ENCODE results near the gene RPAIN.
"Not testable (repeated sequence)": the region's sequence is repeated elsewhere in the genome, so short reads cannot be mapped to it uniquely, and the experiment has no call there.

The RPAIN gene

DNA sequence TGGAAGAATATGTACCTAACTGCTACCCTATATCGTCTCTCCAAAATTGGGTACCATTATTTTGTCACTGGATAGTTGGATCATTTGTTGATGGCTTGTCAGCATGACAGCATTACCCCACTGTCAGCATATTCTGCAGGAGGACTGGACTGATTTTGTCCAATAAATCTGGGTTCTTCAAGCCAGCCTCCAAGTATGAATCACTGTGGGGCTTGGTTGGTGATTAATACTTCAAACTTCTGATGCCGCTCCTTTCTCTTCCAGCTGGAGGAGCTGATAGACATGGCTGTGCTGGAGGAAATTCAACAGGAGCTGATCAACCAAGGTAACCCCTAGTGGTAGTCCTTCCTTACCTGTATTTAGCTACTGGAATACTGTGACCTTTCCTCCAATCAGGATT, 2.5 kb downstream of the RPAIN start:
- TF ChIP-seq, protein P1, sequence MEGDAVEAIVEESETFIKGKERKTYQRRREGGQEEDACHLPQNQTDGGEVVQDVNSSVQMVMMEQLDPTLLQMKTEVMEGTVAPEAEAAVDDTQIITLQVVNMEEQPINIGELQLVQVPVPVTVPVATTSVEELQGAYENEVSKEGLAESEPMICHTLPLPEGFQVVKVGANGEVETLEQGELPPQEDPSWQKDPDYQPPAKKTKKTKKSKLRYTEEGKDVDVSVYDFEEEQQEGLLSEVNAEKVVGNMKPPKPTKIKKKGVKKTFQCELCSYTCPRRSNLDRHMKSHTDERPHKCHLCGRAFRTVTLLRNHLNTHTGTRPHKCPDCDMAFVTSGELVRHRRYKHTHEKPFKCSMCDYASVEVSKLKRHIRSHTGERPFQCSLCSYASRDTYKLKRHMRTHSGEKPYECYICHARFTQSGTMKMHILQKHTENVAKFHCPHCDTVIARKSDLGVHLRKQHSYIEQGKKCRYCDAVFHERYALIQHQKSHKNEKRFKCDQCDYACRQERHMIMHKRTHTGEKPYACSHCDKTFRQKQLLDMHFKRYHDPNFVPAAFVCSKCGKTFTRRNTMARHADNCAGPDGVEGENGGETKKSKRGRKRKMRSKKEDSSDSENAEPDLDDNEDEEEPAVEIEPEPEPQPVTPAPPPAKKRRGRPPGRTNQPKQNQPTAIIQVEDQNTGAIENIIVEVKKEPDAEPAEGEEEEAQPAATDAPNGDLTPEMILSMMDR (IDR thresholded peaks at IDR 0.05; ENCODE audit: control extremely low read depth, extremely low read depth, low read depth, missing control alignments) = no peak
- no peak for DNase-seq (ENCODE audit: extremely low spot score)
- ChIA-PET POLR2A (no interaction called here), CTCF (interaction anchor here (1.0 to 3.8 kb wide), 3 partner anchors 11 to 210 kb away, joined by 3 to 28 read pairs (median 3); partner anchors contain the start of gene C1QBP)

DNA sequence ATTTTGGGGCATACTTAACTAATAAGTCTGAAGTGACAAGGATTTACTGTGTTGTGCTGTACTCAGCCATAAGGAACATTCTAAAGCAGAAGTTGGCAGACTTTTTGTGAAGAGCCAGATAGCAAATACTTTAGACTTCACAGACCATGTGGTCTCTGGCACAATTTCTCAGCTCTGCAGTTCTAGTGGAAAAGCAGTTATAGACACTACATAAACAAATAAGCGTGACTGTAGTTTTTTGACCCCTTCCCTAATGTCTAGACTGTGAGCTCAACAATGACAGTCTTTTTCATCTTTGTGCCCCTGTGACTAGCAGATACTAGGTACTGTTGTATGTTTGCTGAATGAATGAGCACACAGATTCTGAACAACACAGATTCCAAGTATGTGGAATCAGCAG, 4.9 kb downstream of the RPAIN start:
- no peak for DNase-seq (ENCODE audit: extremely low spot score)
- POLR2A ChIA-PET = no interaction called here
- CTCF ChIA-PET = interaction anchor here (1.5 to 3.8 kb wide), 2 partner anchors 12 to 14 kb away, joined by 3 to 28 read pairs; partner anchors contain the start of gene C1QBP
- TF ChIP-seq, protein P1 (IDR thresholded peaks at IDR 0.05; ENCODE audit: control extremely low read depth, extremely low read depth, low read depth, missing control alignments) = no peak

DNA sequence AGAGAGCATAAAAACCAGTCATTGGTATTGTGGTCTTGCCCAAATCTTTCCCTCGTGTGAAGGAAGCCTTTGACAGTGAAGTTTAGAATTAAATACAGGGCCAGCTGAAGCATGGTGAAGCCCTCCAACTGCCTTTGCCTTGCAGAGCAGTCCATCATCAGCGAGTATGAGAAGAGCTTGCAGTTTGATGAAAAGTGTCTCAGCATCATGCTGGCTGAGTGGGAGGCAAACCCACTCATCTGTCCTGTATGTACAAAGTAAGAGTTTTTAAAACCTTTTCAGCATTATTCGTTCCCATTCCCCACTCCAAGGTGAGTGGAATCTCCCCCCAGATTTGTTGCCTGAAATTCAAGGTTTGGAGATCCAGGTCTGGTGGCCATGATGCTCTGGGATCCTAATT, 5.8 kb downstream of the RPAIN start:
- CTCF ChIA-PET = interaction anchor here (1.5 to 3.8 kb wide), 3 partner anchors 11 to 13 kb away, joined by 3 to 28 read pairs (median 12); partner anchors contain the start of gene C1QBP
- POLR2A ChIA-PET = no interaction called here
- no peak for DNase-seq (ENCODE audit: extremely low spot score)
- TF ChIP-seq, protein P1 (IDR thresholded peaks at IDR 0.05; ENCODE audit: control extremely low read depth, extremely low read depth, low read depth, missing control alignments) = no peak

DNA sequence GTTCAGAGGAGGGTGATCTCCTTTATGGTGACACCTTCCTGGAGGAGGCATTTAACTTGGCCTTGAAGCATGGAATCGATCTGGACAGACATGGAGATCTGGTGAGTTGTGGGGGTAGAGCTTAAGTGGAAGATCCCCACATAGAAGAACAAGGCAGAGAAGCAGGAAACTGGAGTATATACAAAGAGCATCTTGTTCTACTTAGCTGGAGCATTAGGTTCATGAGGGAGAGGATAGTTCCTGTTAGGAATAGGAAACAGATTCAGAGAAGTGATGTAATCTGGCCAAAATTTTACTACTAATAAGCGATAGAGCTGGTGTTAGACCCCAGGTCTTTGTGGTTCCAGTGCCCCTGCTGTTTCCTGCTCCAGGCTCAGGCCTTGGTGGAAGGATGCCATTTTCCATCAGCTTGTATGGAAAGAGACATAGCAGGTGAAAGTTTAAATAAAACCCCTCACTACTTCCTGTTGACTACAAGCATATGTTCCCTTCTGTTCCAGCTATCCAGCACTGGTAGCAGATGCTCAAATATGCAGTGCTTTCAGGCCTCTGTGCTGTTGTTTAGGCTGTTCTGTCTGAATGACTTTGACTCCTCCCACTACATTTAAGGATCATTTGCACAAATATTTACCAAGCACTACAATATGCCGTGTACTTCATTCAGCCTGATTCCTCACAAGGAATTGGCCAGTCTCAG, 9.4 kb downstream of the RPAIN start:
- CTCF ChIA-PET = interaction anchor here (1.2 to 3.7 kb wide), 4 partner anchors 8 to 27 kb away, joined by 3 to 22 read pairs (median 4); partner anchors contain the start of gene C1QBP
- TF ChIP-seq, protein P1 (IDR thresholded peaks at IDR 0.05; ENCODE audit: control extremely low read depth, extremely low read depth, low read depth, missing control alignments) = no peak

DNA sequence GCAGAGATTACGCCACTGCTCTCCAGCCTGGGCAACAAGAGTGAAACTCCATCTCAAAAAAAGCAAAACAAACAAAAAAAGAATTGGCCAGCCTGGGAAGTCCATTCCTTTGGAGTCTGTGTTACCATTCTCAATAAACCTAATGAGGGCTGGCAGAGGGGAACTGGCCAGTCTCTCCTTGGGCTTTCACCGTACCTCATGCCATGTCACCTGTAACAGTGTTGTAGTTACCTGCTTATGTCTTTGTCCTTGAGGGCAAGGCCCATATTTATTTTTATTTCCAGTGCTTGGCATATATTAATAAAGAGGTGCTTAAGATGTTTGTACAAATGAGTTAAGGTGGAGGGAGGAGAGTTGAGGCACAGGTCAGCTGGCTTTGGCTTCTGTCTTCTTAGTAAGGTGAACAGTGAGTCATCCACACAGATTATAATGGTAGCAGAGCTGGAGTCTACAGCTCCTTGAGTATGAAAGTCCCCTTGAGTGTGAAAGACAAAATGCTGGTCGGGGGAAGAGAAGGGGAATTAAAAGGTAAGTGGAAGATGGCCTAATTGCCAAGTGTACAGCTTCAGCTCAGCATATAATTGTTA, 10.5 kb downstream of the RPAIN start:
- CTCF ChIA-PET = interaction anchor here (1.6 to 3.7 kb wide), 2 partner anchors 9 to 15 kb away, joined by 3 to 22 read pairs; partner anchors contain the start of gene C1QBP
- TF ChIP-seq, protein P1 (IDR thresholded peaks at IDR 0.05; ENCODE audit: control extremely low read depth, extremely low read depth, low read depth, missing control alignments) = no peak
- DNase-seq (ENCODE audit: extremely low spot score) = no peak
- POLR2A ChIA-PET = interaction anchor here (0.5 to 0.6 kb wide), 2 partner anchors 80 to 131 kb away, joined by 3 to 5 read pairs; no protein-coding TSS in a partner anchor

More for the DNA sequence above, 9.4 kb downstream of the RPAIN start:
- no peak for DNase-seq (ENCODE audit: extremely low spot score)
- POLR2A ChIA-PET = no interaction called here

DNA sequence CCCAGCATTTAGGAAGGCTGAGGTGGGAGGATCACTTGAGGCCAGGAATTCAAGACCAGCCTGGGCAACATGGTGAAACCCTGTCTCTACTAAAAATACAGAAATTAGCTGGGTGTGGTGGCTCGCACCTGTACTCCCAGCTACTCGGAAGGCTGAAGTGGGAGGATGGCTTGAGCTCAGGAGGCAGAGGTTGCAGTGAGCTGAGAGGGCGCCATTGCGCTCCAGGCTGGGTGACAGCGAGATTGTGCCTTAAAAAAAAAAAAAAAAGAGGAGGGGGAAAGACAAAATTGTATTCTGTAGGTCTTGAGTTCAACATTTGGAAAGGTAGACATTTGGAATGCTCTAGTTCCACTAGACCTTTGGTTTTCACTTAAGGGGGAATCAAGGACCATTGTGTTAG, 11.3 kb downstream of the RPAIN start:
- CTCF ChIA-PET = interaction anchor here (1.3 to 3.7 kb wide), 4 partner anchors 8 to 134 kb away, joined by 3 to 22 read pairs (median 3); partner anchors contain the start of gene C1QBP

More for the DNA sequence above, 11.3 kb downstream of the RPAIN start:
- POLR2A ChIA-PET = interaction anchor here (0.6 kb wide), 1 partner anchor 80 kb away, joined by 5 read pairs; no protein-coding TSS in a partner anchor
- not testable (repeated sequence) for DNase-seq (ENCODE audit: extremely low spot score)
- TF ChIP-seq, protein P1 (IDR thresholded peaks at IDR 0.05; ENCODE audit: control extremely low read depth, extremely low read depth, low read depth, missing control alignments) = peak; percentile 8

Measured in GM10248 (cell line).